ENCODE data around the gene CNNM4. TPM values are rescaled to one million over a fixed set of nuclear protein-coding genes. Genes with fewer than 3 reads are reported as not detected.

CNNM4 gene
- polyA plus RNA-seq, 1 donor from 2014 or later, result 7.5 TPM

DNA sequence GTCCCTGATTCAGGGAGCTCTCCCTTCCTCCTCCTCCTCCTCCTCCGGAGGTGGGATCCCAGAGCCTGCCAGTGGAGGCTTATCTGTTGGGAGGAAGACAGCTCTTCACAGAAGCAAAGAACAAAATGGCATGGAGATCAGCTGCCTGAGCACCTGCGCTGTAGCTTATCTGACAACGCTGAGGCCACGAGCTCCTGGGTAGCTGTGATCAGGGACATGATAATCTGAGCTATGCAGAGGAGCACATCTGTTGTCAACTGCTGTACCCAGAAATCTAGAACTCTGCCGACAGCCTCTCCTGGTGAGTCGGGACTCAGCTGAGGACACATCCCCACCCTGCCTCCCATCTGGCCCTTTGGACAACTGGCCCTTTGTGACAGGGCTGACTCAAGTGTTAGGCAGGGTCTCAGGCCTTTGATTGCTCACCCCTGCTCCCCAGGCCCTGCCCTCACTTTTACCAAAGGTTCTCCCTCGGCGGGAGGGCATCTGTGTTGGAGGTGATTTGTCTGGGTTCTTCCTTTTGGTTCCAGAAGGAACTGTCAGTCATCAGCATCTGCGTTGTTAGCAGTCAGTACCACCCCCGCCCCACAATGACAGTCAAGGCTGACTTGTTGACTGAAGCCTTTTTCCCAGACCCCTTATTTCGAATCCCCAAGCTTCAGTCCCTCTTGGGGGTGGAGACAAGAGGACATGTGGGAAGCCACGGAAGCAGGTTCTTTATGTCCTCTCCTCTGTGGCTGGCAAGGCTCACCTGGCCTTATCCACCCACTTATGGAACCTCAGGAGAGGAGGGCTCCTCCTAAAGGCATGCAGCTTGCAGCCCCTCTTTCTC, 49.5 kb downstream of the CNNM4 start:
- no peaks in the 10 kb centered on the region for H3K79me2 ChIP-seq (replicated peaks; ENCODE audit: insufficient read depth, low read length)
- no peak overlapping the region for H3K4me2 ChIP-seq (ENCODE audit: low read length)
- H3K27ac ChIP-seq (ENCODE audit: low read length), result no peak overlapping the region
- no peaks in the 10 kb centered on the region for H3K27me3 ChIP-seq (ENCODE audit: insufficient read depth, low read depth, low read length)
- no peaks in the 10 kb centered on the region for H3K36me3 ChIP-seq (ENCODE audit: insufficient read depth, low read length)
- no peaks in the 10 kb centered on the region for H3F3A ChIP-seq (ENCODE audit: insufficient read depth, low read length, poor library complexity, severe bottlenecking)
- no peaks in the 10 kb centered on the region for H4K20me1 ChIP-seq (ENCODE audit: insufficient read depth)
- H3K9ac ChIP-seq (ENCODE audit: low read length), result no peak overlapping the region
- no peaks in the 10 kb centered on the region for H3K9me3 ChIP-seq (ENCODE audit: low read length)
- TF ChIP-seq POLR2AphosphoS5 (IDR thresholded peaks at IDR 0.05), result no peak
- TF ChIP-seq, protein P1, sequence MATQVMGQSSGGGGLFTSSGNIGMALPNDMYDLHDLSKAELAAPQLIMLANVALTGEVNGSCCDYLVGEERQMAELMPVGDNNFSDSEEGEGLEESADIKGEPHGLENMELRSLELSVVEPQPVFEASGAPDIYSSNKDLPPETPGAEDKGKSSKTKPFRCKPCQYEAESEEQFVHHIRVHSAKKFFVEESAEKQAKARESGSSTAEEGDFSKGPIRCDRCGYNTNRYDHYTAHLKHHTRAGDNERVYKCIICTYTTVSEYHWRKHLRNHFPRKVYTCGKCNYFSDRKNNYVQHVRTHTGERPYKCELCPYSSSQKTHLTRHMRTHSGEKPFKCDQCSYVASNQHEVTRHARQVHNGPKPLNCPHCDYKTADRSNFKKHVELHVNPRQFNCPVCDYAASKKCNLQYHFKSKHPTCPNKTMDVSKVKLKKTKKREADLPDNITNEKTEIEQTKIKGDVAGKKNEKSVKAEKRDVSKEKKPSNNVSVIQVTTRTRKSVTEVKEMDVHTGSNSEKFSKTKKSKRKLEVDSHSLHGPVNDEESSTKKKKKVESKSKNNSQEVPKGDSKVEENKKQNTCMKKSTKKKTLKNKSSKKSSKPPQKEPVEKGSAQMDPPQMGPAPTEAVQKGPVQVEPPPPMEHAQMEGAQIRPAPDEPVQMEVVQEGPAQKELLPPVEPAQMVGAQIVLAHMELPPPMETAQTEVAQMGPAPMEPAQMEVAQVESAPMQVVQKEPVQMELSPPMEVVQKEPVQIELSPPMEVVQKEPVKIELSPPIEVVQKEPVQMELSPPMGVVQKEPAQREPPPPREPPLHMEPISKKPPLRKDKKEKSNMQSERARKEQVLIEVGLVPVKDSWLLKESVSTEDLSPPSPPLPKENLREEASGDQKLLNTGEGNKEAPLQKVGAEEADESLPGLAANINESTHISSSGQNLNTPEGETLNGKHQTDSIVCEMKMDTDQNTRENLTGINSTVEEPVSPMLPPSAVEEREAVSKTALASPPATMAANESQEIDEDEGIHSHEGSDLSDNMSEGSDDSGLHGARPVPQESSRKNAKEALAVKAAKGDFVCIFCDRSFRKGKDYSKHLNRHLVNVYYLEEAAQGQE (IDR thresholded peaks at IDR 0.05; ENCODE audit: borderline replicate concordance), result no peak
- no peak for TF ChIP-seq SMC3 (conservative IDR thresholded peaks at IDR 0.05; ENCODE audit: poor library complexity)
- TF ChIP-seq TAF1 (IDR thresholded peaks at IDR 0.05; ENCODE audit: low read depth), result no peak
- TF ChIP-seq EZH2 (IDR thresholded peaks at IDR 0.05; ENCODE audit: borderline replicate concordance, insufficient read depth, low read length, poor library complexity, severe bottlenecking), result no peak
- no peak for TF ChIP-seq EP300 (conservative IDR thresholded peaks at IDR 0.05; ENCODE audit: poor library complexity, severe bottlenecking)
- H3K9me2 ChIP-seq (ENCODE audit: insufficient read depth, low read length), result no peaks in the 10 kb centered on the region
- H2AFZ ChIP-seq (ENCODE audit: low read depth, low read length), result no peak overlapping the region
- no peak overlapping the region for H3K4me3 ChIP-seq (ENCODE audit: low read length)

- no peak overlapping the region for H3K9ac ChIP-seq (ENCODE audit: low read length)
- no peak overlapping the region for H2AFZ ChIP-seq (ENCODE audit: low read depth, low read length)
- no peak overlapping the region for H3K27ac ChIP-seq (ENCODE audit: low read length)
- no peaks in the 10 kb centered on the region for H4K20me1 ChIP-seq (ENCODE audit: insufficient read depth)
- H3K36me3 ChIP-seq (ENCODE audit: insufficient read depth, low read length), result no peaks in the 10 kb centered on the region
- no peaks in the 10 kb centered on the region for H3K9me3 ChIP-seq (ENCODE audit: low read length)
- no peak for TF ChIP-seq RAD21 (conservative IDR thresholded peaks at IDR 0.05)
- no peak for TF ChIP-seq MXI1 (conservative IDR thresholded peaks at IDR 0.05; ENCODE audit: poor library complexity, severe bottlenecking)
- TF ChIP-seq SMC3 (conservative IDR thresholded peaks at IDR 0.05; ENCODE audit: poor library complexity), result no peak
- no peak for TF ChIP-seq POLR2AphosphoS5 (IDR thresholded peaks at IDR 0.05)
- no peak for TF ChIP-seq EP300 (conservative IDR thresholded peaks at IDR 0.05; ENCODE audit: poor library complexity, severe bottlenecking)
- no peaks in the 10 kb centered on the region for H3K9me2 ChIP-seq (ENCODE audit: insufficient read depth, low read length)
- H3K27me3 ChIP-seq (ENCODE audit: insufficient read depth, low read depth, low read length), result no peaks in the 10 kb centered on the region
- H3F3A ChIP-seq (ENCODE audit: insufficient read depth, low read length, poor library complexity, severe bottlenecking), result no peaks in the 10 kb centered on the region
- H3K79me2 ChIP-seq (replicated peaks; ENCODE audit: insufficient read depth, low read length), result no peaks in the 10 kb centered on the region
- H3K4me3 ChIP-seq (ENCODE audit: low read length), result no peak overlapping the region
- H3K4me2 ChIP-seq (ENCODE audit: low read length), result no peak overlapping the region
Observed at GRCh38 chr2:96810783-96811192, 50.1 kb downstream of the CNNM4 start.

DNA sequence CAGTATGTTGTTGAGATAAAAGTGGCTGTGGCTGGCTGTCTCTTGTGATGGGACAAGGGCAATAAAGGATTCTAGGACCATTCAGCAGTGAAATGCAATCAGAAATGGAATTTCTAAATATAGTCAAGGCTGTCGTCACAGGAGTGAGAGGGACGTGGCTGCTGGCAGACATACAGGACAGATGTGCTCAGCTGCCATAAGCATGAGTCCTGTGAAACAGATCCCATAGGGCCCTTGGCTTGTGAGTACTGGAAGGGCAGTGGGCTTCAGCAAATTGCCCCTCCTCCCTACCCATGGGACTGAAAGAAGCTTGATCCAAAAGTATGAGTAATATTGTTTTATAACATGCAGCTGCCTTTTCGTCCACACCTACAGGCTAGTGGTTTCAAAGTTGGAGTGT, 51.2 kb downstream of the CNNM4 start:
- Histone ChIP-seq H3K9me3 (ENCODE audit: low read length) (no peaks in the 10 kb centered on the region), H3K27ac (ENCODE audit: low read length) (no peak overlapping the region), H3K9ac (ENCODE audit: low read length) (no peak overlapping the region), H2AFZ (ENCODE audit: low read depth, low read length) (no peak overlapping the region), H3F3A (ENCODE audit: insufficient read depth, low read length, poor library complexity, severe bottlenecking) (no peaks in the 10 kb centered on the region), H3K36me3 (ENCODE audit: insufficient read depth, low read length) (no peaks in the 10 kb centered on the region), H4K20me1 (ENCODE audit: insufficient read depth) (no peaks in the 10 kb centered on the region), H3K4me3 (ENCODE audit: low read length) (no peak overlapping the region), H3K9me2 (ENCODE audit: insufficient read depth, low read length) (no peaks in the 10 kb centered on the region), H3K79me2 (replicated peaks; ENCODE audit: insufficient read depth, low read length) (no peaks in the 10 kb centered on the region), H3K27me3 (ENCODE audit: insufficient read depth, low read depth, low read length) (no peaks in the 10 kb centered on the region), H3K4me2 (ENCODE audit: low read length) (no peak overlapping the region)
- TF ChIP-seq TAF1 (IDR thresholded peaks at IDR 0.05; ENCODE audit: low read depth), result no peak
